Kidney (tissue), 14 donors: Measurements from ENCODE around the gene SEMA4C. TPM values are rescaled to one million over a fixed set of nuclear protein-coding genes. Genes with fewer than 3 reads are reported as not detected.

Experiments used
- DNase-seq, 5 donors: peaks; one replicate each; pipeline ENCODE4 v3.0.0-alpha.2; 2013 to 2020
- FAIRE-seq: peaks from 2 replicates; lab custom pipeline; 2012; peaks lifted over from hg19 to GRCh38; lab: Jason Lieb, UNC
- H3K27ac ChIP-seq, 2 donors: one replicate each; pipeline ENCODE4 v1.7.0; 2013; ENCODE audit warnings: low read depth in 2 of 2, low read length in 2 of 2, inconsistent platforms in 1 of 2
- H3K27me3 ChIP-seq: one replicate; pipeline ENCODE4 v1.7.1; 2013; ENCODE audit warnings: low read length, inconsistent platforms; ENCODE audit not compliant: control insufficient read depth, insufficient read depth
- H3K36me3 ChIP-seq, 3 donors: one replicate each; pipeline versions ENCODE4 v1.7.0 to v1.7.1; 2013; ENCODE audit warnings: low read length in 3 of 3, control low read depth in 1 of 3, inconsistent platforms in 1 of 3; ENCODE audit not compliant: insufficient read depth in 3 of 3, control insufficient read depth in 2 of 3
- H3K4me1 ChIP-seq, 3 donors: one replicate each; pipeline versions ENCODE4 v1.7.0 to v1.7.1; 2013; ENCODE audit warnings: low read length in 3 of 3, inconsistent platforms in 1 of 3, low read depth in 1 of 3; ENCODE audit not compliant: control insufficient read depth in 2 of 3, insufficient read depth in 2 of 3
- H3K4me3 ChIP-seq, 3 donors: one replicate each; pipeline versions ENCODE4 v1.7.0 to v1.8.1; 2013; ENCODE audit warnings: low read length in 3 of 3, control low read depth in 1 of 3, inconsistent platforms in 1 of 3
- H3K9ac ChIP-seq, 3 donors: one replicate each; pipeline versions ENCODE4 v1.7.0 to v1.7.1; 2013; ENCODE audit warnings: low read length in 3 of 3, control low read depth in 1 of 3, inconsistent platforms in 1 of 3
- H3K9me3 ChIP-seq, 3 donors: one replicate each; pipeline versions ENCODE4 v1.7.0 to v1.7.1; 2013; ENCODE audit warnings: low read length in 3 of 3, control low read depth in 1 of 3, inconsistent platforms in 1 of 3; ENCODE audit not compliant: control insufficient read depth in 2 of 3, insufficient read depth in 1 of 3
- CTCF ChIP-seq: IDR thresholded peaks from 3 replicates; pipeline ENCODE4 v1.5.1; 2012; ENCODE audit warnings: mild to moderate bottlenecking, moderate library complexity, borderline replicate concordance; ENCODE audit not compliant: insufficient read depth; ENCODE audit errors: extremely low read depth
- intact Hi-C: fragments of 100-400 bp; cut with DNase I; formaldehyde crosslinking; loops from one replicate; pipeline ENCODE4 v1.11.1; 2022
- polyA plus RNA-seq: library from polyadenylated mRNA; stranded (reverse); fragments of 350-450 nt; fragmentation: Illumina TruSeq; extraction: RNeasy Lipid Tissue Mini Kit (QIAGEN cat#74804); gene quantifications from one replicate; pipeline ENCODE4 v1.2.3, GENCODE V29; 2014; ENCODE audit warnings: low read depth, low replicate concordance; ENCODE audit not compliant: insufficient read depth
- total RNA-seq: library from RNA; stranded (reverse); fragmentation: NEBNext Ultra II Directional; extraction: Animal tissue kit (Norgen Biotek cat#: 25700); gene quantifications from one replicate; pipeline ENCODE4 v1.2.1, GENCODE V29; 2021
- donor health status: control.
- donor health status: control.
- donor health status: control.
- donor health status: control.
- donor health status: control.
- donor health status: DM: yes; HTN: yes; CAD: no.
- donor health status: Normal renal cell carcinoma (clear cell type).

SEMA4C gene
- total and polyA plus RNA-seq, 2 donors from 2014 or later = 11.1 to 44.6 TPM

- Histone ChIP-seq H3K36me3 (no peaks in the 10 kb centered on the region), H3K9ac (no peak overlapping the region), H3K4me1 (peaks cover 0 to 30% (median 4%) of the 10 kb centered on the region in 3 donors), H3K27ac (no peak overlapping the region), H3K9me3 (no peaks in the 10 kb centered on the region), H3K4me3 (no peak overlapping the region), H3K27me3 (no peaks in the 10 kb centered on the region)
- intact Hi-C loops = no loop called here
- TF ChIP-seq CTCF = no peak
- FAIRE-seq (no peak), DNase-seq (no peak)
Measured at GRCh38 chr2:96909611-96910021, 39.7 kb upstream of the SEMA4C start.

- TF ChIP-seq CTCF = no peak
- H3K27ac ChIP-seq = peak overlapping the region; percentile 76 to 87
- intact Hi-C loops = no loop called here
- H3K9ac ChIP-seq = peak overlapping the region in 2 of 3 donors; percentile 32 to 61
- peaks cover 0 to 23% (median 4%) of the 10 kb centered on the region in 3 donors for H3K4me1 ChIP-seq
- no peaks in the 10 kb centered on the region for H3K9me3 ChIP-seq
- no peak for FAIRE-seq
- no peaks in the 10 kb centered on the region for H3K27me3 ChIP-seq
- DNase-seq = peak; percentile 73 to 94 (median 85)
- H3K4me3 ChIP-seq = peak overlapping the region in 1 of 3 donors; percentile 51
- no peaks in the 10 kb centered on the region for H3K36me3 ChIP-seq
Measured at GRCh38 chr2:96907115-96908041, 37.5 kb upstream of the SEMA4C start.

GRCh38 chr2:96906729-96907114 is 36.8 kb upstream of the SEMA4C start:
- Histone ChIP-seq H3K27ac (peak overlapping the region; percentile 76 to 87), H3K9ac (peak overlapping the region in 1 of 3 donors; percentile 61), H3K4me1 (peaks cover 0 to 20% (median 4%) of the 10 kb centered on the region in 3 donors), H3K27me3 (no peaks in the 10 kb centered on the region), H3K9me3 (no peaks in the 10 kb centered on the region), H3K4me3 (peak overlapping the region in 1 of 3 donors; percentile 51), H3K36me3 (no peaks in the 10 kb centered on the region)
- intact Hi-C loops = no loop called here
- FAIRE-seq (no peak), DNase-seq (peak in 3 of 5 donors; percentile 59 to 89 (median 71))
- no peak for TF ChIP-seq CTCF
